PC-9 (cell line): ENCODE data around the gene ROBO1. TPM values are rescaled to one million over a fixed set of nuclear protein-coding genes. Genes with fewer than 3 reads are reported as not detected.

Experiments
- BruUV-seq: library from RNA; stranded (reverse); fragments of 400-500 nt; replicated peaks from 2 replicates; lab custom pipeline; 2021; lab: Mats Ljungman, UMichigan
- CTCF ChIA-PET: fragments of 300-600 bp; sonication (Branson Sonifier 250); formaldehyde crosslinking; loops from one replicate; lab custom pipeline; 2022; ENCODE audit warnings: antibody characterized with exemption; lab: Charles Lee
- POLR2A ChIA-PET: fragments of 300-600 bp; sonication (Branson Sonifier 250); formaldehyde crosslinking; loops from one replicate; lab custom pipeline; 2022; ENCODE audit warnings: antibody characterized with exemption; ENCODE audit not compliant: unreplicated experiment; lab: Charles Lee
- DNase-seq, 2 experiments: peaks; one replicate each; pipeline versions ENCODE4 v3.0.0 to v3.0.0-alpha.2; 2015 to 2022; ENCODE audit warnings: mixed read lengths in 1 of 2
- H2AFZ ChIP-seq: fragments of 200-600 bp; sonication (generic); 2 replicates; pipeline ENCODE4 v1.8.1; 2017; ENCODE audit warnings: antibody characterized with exemption
- H3F3A ChIP-seq: fragments of 200-600 bp; sonication (generic); 2 replicates; pipeline ENCODE4 v1.8.1; 2017; ENCODE audit warnings: antibody characterized with exemption, mild to moderate bottlenecking, low read depth; ENCODE audit not compliant: insufficient read depth
- H3K27ac ChIP-seq: fragments of 200-600 bp; sonication (generic); 2 replicates; pipeline ENCODE4 v1.6.1; 2016; ENCODE audit warnings: mixed run types
- H3K27me3 ChIP-seq: fragments of 200-600 bp; sonication (generic); 2 replicates; pipeline ENCODE4 v1.6.1; 2016; ENCODE audit warnings: low read depth, mixed run types; ENCODE audit not compliant: insufficient read depth
- H3K36me3 ChIP-seq: fragments of 200-600 bp; sonication (generic); 2 replicates; pipeline ENCODE4 v1.6.1; 2016; ENCODE audit warnings: low read depth, mixed run types
- H3K4me1 ChIP-seq: fragments of 200-600 bp; sonication (generic); replicated peaks from 2 replicates; pipeline ENCODE4 v1.6.1; 2016; ENCODE audit warnings: mixed run types; ENCODE audit not compliant: insufficient read depth
- H3K4me2 ChIP-seq: fragments of 200-600 bp; sonication (generic); 2 replicates; pipeline ENCODE4 v1.6.1; 2017; ENCODE audit warnings: mixed run types
- H3K4me3 ChIP-seq: fragments of 200-600 bp; sonication (generic); 2 replicates; pipeline ENCODE4 v1.6.1; 2016; ENCODE audit warnings: mixed run types
- H3K79me2 ChIP-seq: fragments of 200-600 bp; sonication (generic); 2 replicates; pipeline ENCODE4 v1.6.1; 2017; ENCODE audit warnings: low read depth, mixed run types
- H3K9me2 ChIP-seq: fragments of 200-600 bp; sonication (generic); 2 replicates; pipeline ENCODE4 v1.8.1; 2017; ENCODE audit warnings: mild to moderate bottlenecking; ENCODE audit not compliant: insufficient read depth
- H3K9me3 ChIP-seq: fragments of 200-600 bp; sonication (generic); 2 replicates; pipeline ENCODE4 v1.8.1; 2016; ENCODE audit warnings: low read depth; ENCODE audit not compliant: insufficient read depth
- H4K20me1 ChIP-seq: fragments of 200-600 bp; sonication (generic); 2 replicates; pipeline ENCODE4 v1.8.1; 2017; ENCODE audit not compliant: insufficient read depth
- EZH2 ChIP-seq: fragments of 200-600 bp; sonication (generic); IDR thresholded peaks from 2 replicates; pipeline ENCODE4 v1.8.0; 2017; ENCODE audit warnings: antibody characterized with exemption, low read depth
- intact Hi-C: fragments of 100-400 bp; cut with micrococcal nuclease; formaldehyde crosslinking; loops from one replicate; pipeline ENCODE4 v1.10.0; 2022; ENCODE audit not compliant: unreplicated experiment
- total RNA-seq: library from RNA; stranded (reverse); gene quantifications from 2 replicates; pipeline ENCODE4 v1.2.3, GENCODE V29; 2021
- TF ChIP-seq, protein P1 (sequence below): fragments of 200-600 bp; sonication (generic); conservative IDR thresholded peaks from 2 replicates; pipeline ENCODE4 v1.6.1; 2017; ENCODE audit warnings: mixed run types, antibody characterized with exemption, mild to moderate bottlenecking, moderate library complexity

Gene ROBO1
- total RNA-seq, 1 experiment from 2014 or later: 17.5 TPM

DNA sequence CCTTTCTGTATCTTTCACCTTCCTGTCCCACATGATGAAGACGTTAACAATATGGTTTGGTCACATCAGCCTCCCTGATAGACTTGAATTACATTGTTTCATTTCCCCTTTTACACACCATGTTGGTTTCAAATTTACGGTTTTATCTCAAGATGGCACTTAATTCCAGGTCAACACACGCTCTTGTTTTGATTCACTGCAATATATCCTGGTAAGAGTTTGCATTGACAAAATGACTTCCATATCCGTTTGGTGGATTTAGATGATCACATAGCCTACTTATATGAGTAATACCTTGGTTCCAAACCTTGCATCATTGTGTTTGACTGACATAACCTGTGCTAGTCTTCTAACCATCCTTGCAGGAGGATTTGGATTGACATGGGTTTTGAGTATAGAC, 499.4 kb downstream of the ROBO1 start:
- DNase-seq: no peak
- CTCF ChIA-PET: no interaction called here

DNA sequence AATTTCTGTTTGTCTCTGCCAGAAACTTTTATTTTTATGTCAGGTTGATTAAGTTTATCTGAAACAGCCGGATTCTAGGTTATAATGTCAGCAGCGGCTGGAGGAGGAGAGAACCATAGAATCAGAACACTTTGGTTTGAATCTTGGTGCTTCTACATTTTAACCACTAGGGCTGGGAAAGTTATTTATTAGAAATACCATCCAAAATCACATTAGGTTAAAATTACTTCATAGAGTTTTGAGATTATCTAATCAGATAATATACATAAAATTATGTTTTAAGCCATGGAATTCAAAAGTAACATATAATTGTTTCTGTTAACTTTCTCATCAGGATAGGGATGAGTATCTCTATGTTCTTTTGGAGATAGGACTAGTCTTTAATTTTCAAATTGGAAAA, 502.9 kb downstream of the ROBO1 start:
- H3K4me3 ChIP-seq: no peak overlapping the region
- no peak overlapping the region for H2AFZ ChIP-seq
- no peaks in the 10 kb centered on the region for H3K79me2 ChIP-seq
- no peak overlapping the region for H3K27ac ChIP-seq
- H3K4me1 ChIP-seq: no peaks in the 10 kb centered on the region
- no peaks in the 10 kb centered on the region for H4K20me1 ChIP-seq
- H3K4me2 ChIP-seq: no peak overlapping the region
- TF ChIP-seq, protein P1, sequence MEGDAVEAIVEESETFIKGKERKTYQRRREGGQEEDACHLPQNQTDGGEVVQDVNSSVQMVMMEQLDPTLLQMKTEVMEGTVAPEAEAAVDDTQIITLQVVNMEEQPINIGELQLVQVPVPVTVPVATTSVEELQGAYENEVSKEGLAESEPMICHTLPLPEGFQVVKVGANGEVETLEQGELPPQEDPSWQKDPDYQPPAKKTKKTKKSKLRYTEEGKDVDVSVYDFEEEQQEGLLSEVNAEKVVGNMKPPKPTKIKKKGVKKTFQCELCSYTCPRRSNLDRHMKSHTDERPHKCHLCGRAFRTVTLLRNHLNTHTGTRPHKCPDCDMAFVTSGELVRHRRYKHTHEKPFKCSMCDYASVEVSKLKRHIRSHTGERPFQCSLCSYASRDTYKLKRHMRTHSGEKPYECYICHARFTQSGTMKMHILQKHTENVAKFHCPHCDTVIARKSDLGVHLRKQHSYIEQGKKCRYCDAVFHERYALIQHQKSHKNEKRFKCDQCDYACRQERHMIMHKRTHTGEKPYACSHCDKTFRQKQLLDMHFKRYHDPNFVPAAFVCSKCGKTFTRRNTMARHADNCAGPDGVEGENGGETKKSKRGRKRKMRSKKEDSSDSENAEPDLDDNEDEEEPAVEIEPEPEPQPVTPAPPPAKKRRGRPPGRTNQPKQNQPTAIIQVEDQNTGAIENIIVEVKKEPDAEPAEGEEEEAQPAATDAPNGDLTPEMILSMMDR: no peak; the same call in 1 of the 2 replicates
- H3K27me3 ChIP-seq: no peaks in the 10 kb centered on the region
- POLR2A ChIA-PET: no interaction called here
- CTCF ChIA-PET: no interaction called here
- no peaks in the 10 kb centered on the region for H3K9me3 ChIP-seq
- BruUV-seq: no TSS peak
- DNase-seq: no peak
- intact Hi-C loops: no loop called here
- no peaks in the 10 kb centered on the region for H3K36me3 ChIP-seq
- H3F3A ChIP-seq: no peaks in the 10 kb centered on the region
- H3K9me2 ChIP-seq: no peaks in the 10 kb centered on the region

More for the DNA sequence above, 499.4 kb downstream of the ROBO1 start:
- no peak overlapping the region for H2AFZ ChIP-seq
- H3K36me3 ChIP-seq: no peaks in the 10 kb centered on the region
- no peak overlapping the region for H3K4me3 ChIP-seq
- H3F3A ChIP-seq: no peaks in the 10 kb centered on the region
- no peaks in the 10 kb centered on the region for H3K9me3 ChIP-seq
- TF ChIP-seq, protein P1: no peak
- H3K9me2 ChIP-seq: no peaks in the 10 kb centered on the region
- H4K20me1 ChIP-seq: no peaks in the 10 kb centered on the region
- no TSS peak for BruUV-seq
- no peaks in the 10 kb centered on the region for H3K27me3 ChIP-seq
- no peak overlapping the region for H3K4me2 ChIP-seq
- no peaks in the 10 kb centered on the region for H3K4me1 ChIP-seq
- POLR2A ChIA-PET: no interaction called here
- no peak overlapping the region for H3K27ac ChIP-seq
- H3K79me2 ChIP-seq: no peaks in the 10 kb centered on the region
- intact Hi-C loops: no loop called here

DNA sequence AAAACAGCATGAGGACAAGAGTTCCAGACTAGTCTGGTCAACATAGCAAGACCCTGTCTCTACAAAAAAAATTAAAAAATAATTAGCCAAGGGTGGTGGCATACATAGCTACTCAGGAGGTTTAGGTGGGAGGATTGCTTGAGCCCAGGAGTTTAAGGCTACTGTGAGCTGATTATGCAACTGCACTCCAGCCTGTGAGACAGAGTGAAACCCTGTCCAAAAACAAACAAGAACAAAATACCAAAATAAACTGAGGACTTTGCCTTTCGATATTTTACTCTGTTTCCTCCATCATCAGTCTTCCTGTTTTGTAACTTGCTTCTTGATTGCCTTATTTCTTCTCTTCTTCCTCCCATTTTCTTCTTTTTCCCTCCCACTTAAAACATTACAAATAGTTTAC, 504.4 kb downstream of the ROBO1 start:
- Histone ChIP-seq H3K4me3 (no peak overlapping the region), H3K4me2 (no peak overlapping the region), H3K9me2 (no peaks in the 10 kb centered on the region), H2AFZ (no peak overlapping the region), H3K4me1 (no peaks in the 10 kb centered on the region), H3K9me3 (no peaks in the 10 kb centered on the region), H4K20me1 (no peaks in the 10 kb centered on the region), H3K36me3 (no peaks in the 10 kb centered on the region), H3K79me2 (no peaks in the 10 kb centered on the region), H3F3A (no peaks in the 10 kb centered on the region), H3K27ac (no peak overlapping the region), H3K27me3 (no peaks in the 10 kb centered on the region)
- ChIA-PET POLR2A (no interaction called here), CTCF (no interaction called here)
- no TSS peak for BruUV-seq
- no peak for DNase-seq
- no peak for TF ChIP-seq EZH2
- TF ChIP-seq, protein P1: no peak
- intact Hi-C loops: no loop called here
